ENCODE results near the gene CATSPER1. TPM values are rescaled to one million over a fixed set of nuclear protein-coding genes. Genes with fewer than 3 reads are reported as not detected.
A peak's percentile ranks its signal among the peaks of the same experiment; 100 is the strongest.

CATSPER1 gene
- total and polyA plus RNA-seq, 2 of the 13 experiments (the other 11 are each of a cell fraction or from before 2014, with no cell fraction given) = 0.17 TPM; not detected in 1

DNA sequence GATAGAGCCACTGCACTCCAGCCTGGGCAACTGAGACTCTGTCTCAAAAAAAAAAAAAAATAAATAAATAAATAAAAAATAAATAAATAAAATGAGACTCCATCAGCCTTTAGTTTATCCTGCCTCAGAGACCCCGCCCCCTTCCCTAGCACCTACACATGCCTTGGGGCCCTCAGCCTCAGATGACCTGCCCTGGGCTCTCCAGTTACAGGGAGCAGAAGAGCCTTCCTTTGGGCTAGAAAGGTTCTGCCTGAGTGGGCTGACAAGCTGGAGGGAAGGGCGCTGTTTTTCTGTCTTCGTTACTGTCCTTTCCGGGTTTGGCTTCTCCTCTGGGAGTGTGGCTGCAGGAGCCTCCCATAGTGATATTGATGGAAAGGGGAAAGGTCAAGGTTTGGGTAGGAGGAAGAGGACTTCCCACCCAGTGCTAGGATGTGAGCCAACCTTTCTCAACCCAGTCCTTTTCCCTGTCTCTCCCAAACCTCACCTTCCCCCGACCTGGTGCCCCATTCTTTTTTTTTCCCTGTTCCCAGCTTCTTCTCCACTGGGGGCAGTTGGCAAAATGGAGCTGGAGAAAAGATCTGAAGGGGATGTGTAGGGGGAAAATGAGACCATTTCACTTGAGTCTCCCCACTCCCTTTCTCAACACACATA lies 24.4 kb upstream of the CATSPER1 start (continued):
- TF ChIP-seq USF2 (IDR thresholded peaks at IDR 0.05; ENCODE audit: low read depth, low read length) (no peak), USF2 (CRISPR knock-in tag; IDR thresholded peaks at IDR 0.05; ENCODE audit: borderline replicate concordance) (no peak), HIC2 (CRISPR knock-in tag; IDR thresholded peaks at IDR 0.05; ENCODE audit: low read depth) (no peak), MEF2D (CRISPR knock-in tag; IDR thresholded peaks at IDR 0.05) (no peak), MAX (IDR thresholded peaks at IDR 0.05) (0 out of 2 replicates have a peak, but pooled peaks have one; percentile 27), ZSCAN9 (CRISPR knock-in tag; IDR thresholded peaks at IDR 0.05; ENCODE audit: borderline replicate concordance) (0 out of 2 replicates have a peak, but pooled peaks have one; percentile 8), ZNF615 (CRISPR knock-in tag; IDR thresholded peaks at IDR 0.05; ENCODE audit: borderline replicate concordance) (no peak), NR2C2 (CRISPR knock-in tag; IDR thresholded peaks at IDR 0.05; ENCODE audit: borderline replicate concordance) (peak; percentile 47; the same call in 1 of the 2 replicates), HMG20B (CRISPR knock-in tag; conservative IDR thresholded peaks at IDR 0.05) (no peak), NR2F1 (CRISPR knock-in tag; IDR thresholded peaks at IDR 0.05) (0 out of 4 replicates have a peak, but pooled peaks of 1 of the 2 experiments have one; percentile 18), ZNF101 (CRISPR knock-in tag; IDR thresholded peaks at IDR 0.05; ENCODE audit: borderline replicate concordance, low read depth) (no peak), EHMT2 (IDR thresholded peaks at IDR 0.05; ENCODE audit: borderline replicate concordance, low read depth, low read length) (no peak), PATZ1 (CRISPR knock-in tag; IDR thresholded peaks at IDR 0.05) (0 out of 2 replicates have a peak, but pooled peaks have one; percentile 6), ZNF232 (CRISPR knock-in tag; IDR thresholded peaks at IDR 0.05; ENCODE audit: borderline replicate concordance) (no peak)
- TF ChIP-seq, protein P1, sequence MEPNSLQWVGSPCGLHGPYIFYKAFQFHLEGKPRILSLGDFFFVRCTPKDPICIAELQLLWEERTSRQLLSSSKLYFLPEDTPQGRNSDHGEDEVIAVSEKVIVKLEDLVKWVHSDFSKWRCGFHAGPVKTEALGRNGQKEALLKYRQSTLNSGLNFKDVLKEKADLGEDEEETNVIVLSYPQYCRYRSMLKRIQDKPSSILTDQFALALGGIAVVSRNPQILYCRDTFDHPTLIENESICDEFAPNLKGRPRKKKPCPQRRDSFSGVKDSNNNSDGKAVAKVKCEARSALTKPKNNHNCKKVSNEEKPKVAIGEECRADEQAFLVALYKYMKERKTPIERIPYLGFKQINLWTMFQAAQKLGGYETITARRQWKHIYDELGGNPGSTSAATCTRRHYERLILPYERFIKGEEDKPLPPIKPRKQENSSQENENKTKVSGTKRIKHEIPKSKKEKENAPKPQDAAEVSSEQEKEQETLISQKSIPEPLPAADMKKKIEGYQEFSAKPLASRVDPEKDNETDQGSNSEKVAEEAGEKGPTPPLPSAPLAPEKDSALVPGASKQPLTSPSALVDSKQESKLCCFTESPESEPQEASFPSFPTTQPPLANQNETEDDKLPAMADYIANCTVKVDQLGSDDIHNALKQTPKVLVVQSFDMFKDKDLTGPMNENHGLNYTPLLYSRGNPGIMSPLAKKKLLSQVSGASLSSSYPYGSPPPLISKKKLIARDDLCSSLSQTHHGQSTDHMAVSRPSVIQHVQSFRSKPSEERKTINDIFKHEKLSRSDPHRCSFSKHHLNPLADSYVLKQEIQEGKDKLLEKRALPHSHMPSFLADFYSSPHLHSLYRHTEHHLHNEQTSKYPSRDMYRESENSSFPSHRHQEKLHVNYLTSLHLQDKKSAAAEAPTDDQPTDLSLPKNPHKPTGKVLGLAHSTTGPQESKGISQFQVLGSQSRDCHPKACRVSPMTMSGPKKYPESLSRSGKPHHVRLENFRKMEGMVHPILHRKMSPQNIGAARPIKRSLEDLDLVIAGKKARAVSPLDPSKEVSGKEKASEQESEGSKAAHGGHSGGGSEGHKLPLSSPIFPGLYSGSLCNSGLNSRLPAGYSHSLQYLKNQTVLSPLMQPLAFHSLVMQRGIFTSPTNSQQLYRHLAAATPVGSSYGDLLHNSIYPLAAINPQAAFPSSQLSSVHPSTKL (CRISPR knock-in tag; IDR thresholded peaks at IDR 0.05) = no peak
- TF ChIP-seq, protein P2, sequence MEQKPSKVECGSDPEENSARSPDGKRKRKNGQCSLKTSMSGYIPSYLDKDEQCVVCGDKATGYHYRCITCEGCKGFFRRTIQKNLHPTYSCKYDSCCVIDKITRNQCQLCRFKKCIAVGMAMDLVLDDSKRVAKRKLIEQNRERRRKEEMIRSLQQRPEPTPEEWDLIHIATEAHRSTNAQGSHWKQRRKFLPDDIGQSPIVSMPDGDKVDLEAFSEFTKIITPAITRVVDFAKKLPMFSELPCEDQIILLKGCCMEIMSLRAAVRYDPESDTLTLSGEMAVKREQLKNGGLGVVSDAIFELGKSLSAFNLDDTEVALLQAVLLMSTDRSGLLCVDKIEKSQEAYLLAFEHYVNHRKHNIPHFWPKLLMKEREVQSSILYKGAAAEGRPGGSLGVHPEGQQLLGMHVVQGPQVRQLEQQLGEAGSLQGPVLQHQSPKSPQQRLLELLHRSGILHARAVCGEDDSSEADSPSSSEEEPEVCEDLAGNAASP (CRISPR knock-in tag; IDR thresholded peaks at IDR 0.05; ENCODE audit: borderline replicate concordance) = peak; percentile 16; the same call in 1 of the 2 replicates
